Upper lobe of right lung (tissue), 1 donor: ENCODE measurements around the gene WAPL. TPM values are rescaled to one million over a fixed set of nuclear protein-coding genes. Genes with fewer than 3 reads are reported as not detected.
A peak's percentile ranks its signal among the peaks of the same experiment; 100 is the strongest.
"Not testable (repeated sequence)": the region's sequence is repeated elsewhere in the genome, so short reads cannot be mapped to it uniquely, and the experiment has no call there.

ENCODE experiments used
- ATAC-seq: fragments of 200-7000 bp; cut with Tn5 transposase; one replicate; pipeline ENCODE4 v1.9.1; 2020; ENCODE audit warnings: mild to moderate bottlenecking, moderate library complexity
- DNase-seq: peaks from one replicate; pipeline ENCODE4 v3.0.0-alpha.2; 2020
- H3K27ac ChIP-seq: fragments of 200-600 bp; one replicate; pipeline ENCODE4 v1.8.0; 2022
- H3K27me3 ChIP-seq: fragments of 200-600 bp; one replicate; pipeline ENCODE4 v1.8.0; 2022; ENCODE audit warnings: mild to moderate bottlenecking
- H3K36me3 ChIP-seq: fragments of 200-600 bp; one replicate; pipeline ENCODE4 v1.8.0; 2022
- H3K4me1 ChIP-seq: fragments of 200-600 bp; one replicate; pipeline ENCODE4 v1.8.0; 2022
- H3K4me3 ChIP-seq: fragments of 200-600 bp; one replicate; pipeline ENCODE4 v1.8.0; 2022; ENCODE audit warnings: mild to moderate bottlenecking
- H3K9me3 ChIP-seq: fragments of 200-600 bp; one replicate; pipeline ENCODE4 v1.8.0; 2022
- intact Hi-C: fragments of 100-400 bp; cut with DNase I; formaldehyde crosslinking; loops from one replicate; pipeline ENCODE4 v1.11.0; 2022
- long read RNA-seq: library from polyadenylated mRNA; unstranded; transcript quantifications from one replicate; pipeline ENCODE4 v2.0.0, GENCODE V29; 2021
- total RNA-seq: library from RNA; stranded (reverse); fragmentation: NEBNext Ultra II Directional; extraction: Animal tissue kit (Norgen Biotek cat#: 25700); gene quantifications from one replicate; pipeline ENCODE4 v1.2.1, GENCODE V29; 2021
- TF ChIP-seq, protein P1 (sequence below): fragments of 200-600 bp; IDR thresholded peaks from one replicate; pipeline ENCODE4 v1.8.0; 2022; ENCODE audit warnings: antibody characterized with exemption
- donor health status: DM: no; HTN: yes; CAD: no; lungs with severe emphysema.

The WAPL gene
- 35.1 TPM for total RNA-seq
- long read RNA-seq, full-length matches to known transcripts, result 44 of 96 reads
- long read RNA-seq, partial matches to known transcripts, result 26 of 96 reads
- long read RNA-seq, other reads (novel, unspliced or antisense), result 26 of 96 reads

GRCh38 chr10:86521678-86522509 lies at the start of gene WAPL:
WAPL (minus strand) TSS chr10:86521792; CDS start chr10:86518069, 3,723 bp downstream.
- no peaks in the 10 kb centered on the region for H3K27me3 ChIP-seq
- ATAC-seq, result peak; percentile 99
- no peaks in the 10 kb centered on the region for H3K9me3 ChIP-seq
- H3K4me1 ChIP-seq, result peaks cover 47% of the 10 kb centered on the region
- H3K27ac ChIP-seq, result peak within 1 kb of the TSS; percentile 91
- peak; percentile 98 for DNase-seq
- intact Hi-C loops, result no loop called here
- TF ChIP-seq, protein P1, sequence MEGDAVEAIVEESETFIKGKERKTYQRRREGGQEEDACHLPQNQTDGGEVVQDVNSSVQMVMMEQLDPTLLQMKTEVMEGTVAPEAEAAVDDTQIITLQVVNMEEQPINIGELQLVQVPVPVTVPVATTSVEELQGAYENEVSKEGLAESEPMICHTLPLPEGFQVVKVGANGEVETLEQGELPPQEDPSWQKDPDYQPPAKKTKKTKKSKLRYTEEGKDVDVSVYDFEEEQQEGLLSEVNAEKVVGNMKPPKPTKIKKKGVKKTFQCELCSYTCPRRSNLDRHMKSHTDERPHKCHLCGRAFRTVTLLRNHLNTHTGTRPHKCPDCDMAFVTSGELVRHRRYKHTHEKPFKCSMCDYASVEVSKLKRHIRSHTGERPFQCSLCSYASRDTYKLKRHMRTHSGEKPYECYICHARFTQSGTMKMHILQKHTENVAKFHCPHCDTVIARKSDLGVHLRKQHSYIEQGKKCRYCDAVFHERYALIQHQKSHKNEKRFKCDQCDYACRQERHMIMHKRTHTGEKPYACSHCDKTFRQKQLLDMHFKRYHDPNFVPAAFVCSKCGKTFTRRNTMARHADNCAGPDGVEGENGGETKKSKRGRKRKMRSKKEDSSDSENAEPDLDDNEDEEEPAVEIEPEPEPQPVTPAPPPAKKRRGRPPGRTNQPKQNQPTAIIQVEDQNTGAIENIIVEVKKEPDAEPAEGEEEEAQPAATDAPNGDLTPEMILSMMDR, result no peak
- H3K4me3 ChIP-seq, result peak within 1 kb of the TSS; percentile 82
- peaks cover 8% of the 10 kb centered on the region for H3K36me3 ChIP-seq

DNA sequence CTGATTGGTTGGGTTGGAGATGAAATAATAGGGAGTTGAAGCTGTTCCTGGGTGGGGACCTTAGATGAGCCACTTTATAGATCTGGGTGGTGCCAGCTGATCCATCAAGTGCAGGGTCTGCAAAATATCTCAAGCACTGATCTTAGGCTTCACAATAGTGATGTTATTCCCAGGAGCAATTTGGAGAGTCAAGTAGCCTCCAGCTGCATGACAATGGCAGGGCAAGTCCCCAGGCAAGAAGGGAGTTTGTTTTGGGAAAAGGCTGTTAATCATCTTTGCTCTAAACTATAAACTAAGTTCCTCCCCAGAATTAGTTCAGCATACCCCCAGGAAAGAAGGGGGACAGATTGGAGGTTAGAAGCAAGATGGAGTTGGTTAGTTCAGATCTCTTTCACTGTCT lies 47.7 kb upstream of the WAPL start:
- H3K4me3 ChIP-seq, result no peak overlapping the region
- no peak overlapping the region for H3K27ac ChIP-seq
- intact Hi-C loops, result no loop called here
- no peaks in the 10 kb centered on the region for H3K36me3 ChIP-seq
- H3K9me3 ChIP-seq, result no peaks in the 10 kb centered on the region
- H3K4me1 ChIP-seq, result no peaks in the 10 kb centered on the region
- ATAC-seq, result no peak
- no peaks in the 10 kb centered on the region for H3K27me3 ChIP-seq
- no peak for DNase-seq
- TF ChIP-seq, protein P1, result no peak

GRCh38 chr10:86566518-86566917 lies 44.9 kb upstream of the WAPL start:
- intact Hi-C loops, DNase-seq, ATAC-seq, H3K36me3 ChIP-seq, H3K9me3 ChIP-seq, H3K4me3 ChIP-seq, H3K4me1 ChIP-seq, H3K27ac ChIP-seq, H3K27me3 ChIP-seq: not testable (repeated sequence)

GRCh38 chr10:86563338-86563737 lies 41.7 kb upstream of the WAPL start:
- DNase-seq, H3K4me1 ChIP-seq, H3K27ac ChIP-seq, H3K9me3 ChIP-seq, ATAC-seq, H3K27me3 ChIP-seq, H3K36me3 ChIP-seq, H3K4me3 ChIP-seq, intact Hi-C loops: not testable (repeated sequence)

- intact Hi-C loops, DNase-seq: not testable (repeated sequence)
Measured at GRCh38 chr10:86558695-86559094, 37.1 kb upstream of the WAPL start.

DNA sequence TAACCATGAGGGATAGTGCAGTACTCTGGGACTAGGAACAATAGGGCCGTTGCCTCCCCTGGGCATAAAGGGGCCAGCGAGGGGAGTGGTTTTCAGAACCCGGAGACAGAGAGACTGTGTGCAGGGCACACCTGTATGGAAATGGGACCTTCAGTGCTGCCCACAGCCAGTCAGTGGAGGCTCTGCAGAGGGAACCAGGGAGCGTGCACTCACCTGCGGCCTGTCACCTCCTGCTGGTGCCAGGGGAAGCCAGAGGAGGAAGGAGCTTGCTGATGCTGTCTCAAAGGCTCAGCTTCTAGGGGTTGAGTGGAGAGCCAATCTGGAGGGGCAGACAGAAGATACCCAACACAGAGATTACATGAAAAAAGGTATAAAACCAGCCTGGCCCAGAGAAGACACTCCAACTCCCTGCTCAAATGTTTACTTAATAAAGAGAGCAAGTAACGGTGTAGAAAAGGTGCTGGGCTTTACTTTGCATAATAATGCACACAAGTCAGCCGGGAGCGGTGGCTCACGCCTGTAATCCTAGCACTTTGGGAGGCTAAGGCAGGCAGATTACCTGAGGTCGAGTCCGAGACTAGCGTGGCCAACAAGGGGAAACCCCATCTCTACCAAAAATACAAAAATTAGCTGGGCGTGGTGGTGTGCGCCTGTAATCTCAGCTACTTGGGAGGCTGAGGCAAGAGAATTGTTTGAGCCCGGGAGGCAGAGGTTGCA lies 35.5 kb upstream of the WAPL start:
- Histone ChIP-seq H3K27me3 (no peaks in the 10 kb centered on the region), H3K4me3 (no peak overlapping the region), H3K36me3 (no peaks in the 10 kb centered on the region), H3K27ac (no peak overlapping the region), H3K4me1 (no peaks in the 10 kb centered on the region), H3K9me3 (no peaks in the 10 kb centered on the region)
- ATAC-seq, result no peak
- TF ChIP-seq, protein P1, result no peak
- intact Hi-C loops, result no loop called here
- no peak for DNase-seq

More at GRCh38 chr10:86558695-86559094, 37.1 kb upstream of the WAPL start:
- not testable (repeated sequence) for H3K27me3 ChIP-seq, H3K36me3 ChIP-seq, ATAC-seq, H3K4me1 ChIP-seq, H3K9me3 ChIP-seq, H3K4me3 ChIP-seq, H3K27ac ChIP-seq

GRCh38 chr10:86556532-86556931 lies 34.9 kb upstream of the WAPL start:
- Histone ChIP-seq H3K27ac (no peak overlapping the region), H3K9me3 (no peaks in the 10 kb centered on the region), H3K4me1 (no peaks in the 10 kb centered on the region), H3K4me3 (no peak overlapping the region), H3K36me3 (no peaks in the 10 kb centered on the region), H3K27me3 (no peaks in the 10 kb centered on the region)
- ATAC-seq (peak; percentile 21), DNase-seq (no peak)
- intact Hi-C loops, result no loop called here
- TF ChIP-seq, protein P1, result no peak
